Neural cell (in vitro differentiated cells): ENCODE measurements around the gene AHNAK.

Experiments
- CTCF ChIP-seq: fragments of 450-650 bp; IDR thresholded peaks from 2 replicates; pipeline ENCODE4 v1.5.1; 2014; ENCODE audit warnings: antibody characterized with exemption, mild to moderate bottlenecking, moderate library complexity; ENCODE audit not compliant: poor library complexity, severe bottlenecking
- EP300 ChIP-seq: fragments of 450-650 bp; conservative IDR thresholded peaks from 2 replicates; pipeline ENCODE4 v1.6.1; 2014; ENCODE audit warnings: antibody characterized with exemption, mild to moderate bottlenecking, moderate library complexity; ENCODE audit not compliant: poor library complexity, severe bottlenecking
- EZH2 ChIP-seq: fragments of 200-600, 300-800 bp; shearing (Covaris generic), sonication (generic); IDR thresholded peaks from 2 replicates; pipeline ENCODE4 v1.6.1; 2014; ENCODE audit warnings: antibody characterized with exemption, low read length, borderline replicate concordance, mild to moderate bottlenecking; ENCODE audit not compliant: insufficient read depth, poor library complexity, severe bottlenecking
- MXI1 ChIP-seq: fragments of 450-650 bp; conservative IDR thresholded peaks from 2 replicates; pipeline ENCODE4 v1.6.1; 2014; ENCODE audit warnings: antibody characterized with exemption, mild to moderate bottlenecking; ENCODE audit not compliant: poor library complexity, severe bottlenecking
- RAD21 ChIP-seq: fragments of 450-650 bp; conservative IDR thresholded peaks from 2 replicates; pipeline ENCODE4 v1.6.1; 2014; ENCODE audit warnings: antibody characterized with exemption, mild to moderate bottlenecking, moderate library complexity

GRCh38 chr11:62555464-62556107, 9.0 kb upstream of the AHNAK start:
- no peak for TF ChIP-seq CTCF
- TF ChIP-seq EZH2 = no peak
- no peak for TF ChIP-seq EP300
- no peak for TF ChIP-seq MXI1
- TF ChIP-seq RAD21 = no peak
